ENCODE data around the gene CACNA2D4.

CACNA2D4 gene

GRCh38 chr12:1808798-1809480, 109.5 kb downstream of the CACNA2D4 start:
- no peak overlapping the region for H3K4me3 ChIP-seq (replicated peaks; ENCODE audit: low read depth, low read length)
- no peak for DNase-seq (ENCODE audit: extremely low read depth, insufficient read length)
- H3K27me3 ChIP-seq (replicated peaks; ENCODE audit: control insufficient read depth, insufficient read depth, low read length) = no peaks in the 10 kb centered on the region
- no peak for TF ChIP-seq CTCF (IDR thresholded peaks at IDR 0.05; ENCODE audit: insufficient read depth, low read length, poor library complexity, severe bottlenecking)
- H3K36me3 ChIP-seq (ENCODE audit: control insufficient read depth, insufficient read depth, low read length) = no peaks in the 10 kb centered on the region

GRCh38 chr12:1808036-1808797, 110.2 kb downstream of the CACNA2D4 start:
- H3K27me3 ChIP-seq (replicated peaks; ENCODE audit: control insufficient read depth, insufficient read depth, low read length) = no peaks in the 10 kb centered on the region
- no peak overlapping the region for H3K4me3 ChIP-seq (replicated peaks; ENCODE audit: low read depth, low read length)
- no peak for TF ChIP-seq CTCF (IDR thresholded peaks at IDR 0.05; ENCODE audit: insufficient read depth, low read length, poor library complexity, severe bottlenecking)
- no peaks in the 10 kb centered on the region for H3K36me3 ChIP-seq (ENCODE audit: control insufficient read depth, insufficient read depth, low read length)
- no peak for DNase-seq (ENCODE audit: extremely low read depth, insufficient read length)

DNA sequence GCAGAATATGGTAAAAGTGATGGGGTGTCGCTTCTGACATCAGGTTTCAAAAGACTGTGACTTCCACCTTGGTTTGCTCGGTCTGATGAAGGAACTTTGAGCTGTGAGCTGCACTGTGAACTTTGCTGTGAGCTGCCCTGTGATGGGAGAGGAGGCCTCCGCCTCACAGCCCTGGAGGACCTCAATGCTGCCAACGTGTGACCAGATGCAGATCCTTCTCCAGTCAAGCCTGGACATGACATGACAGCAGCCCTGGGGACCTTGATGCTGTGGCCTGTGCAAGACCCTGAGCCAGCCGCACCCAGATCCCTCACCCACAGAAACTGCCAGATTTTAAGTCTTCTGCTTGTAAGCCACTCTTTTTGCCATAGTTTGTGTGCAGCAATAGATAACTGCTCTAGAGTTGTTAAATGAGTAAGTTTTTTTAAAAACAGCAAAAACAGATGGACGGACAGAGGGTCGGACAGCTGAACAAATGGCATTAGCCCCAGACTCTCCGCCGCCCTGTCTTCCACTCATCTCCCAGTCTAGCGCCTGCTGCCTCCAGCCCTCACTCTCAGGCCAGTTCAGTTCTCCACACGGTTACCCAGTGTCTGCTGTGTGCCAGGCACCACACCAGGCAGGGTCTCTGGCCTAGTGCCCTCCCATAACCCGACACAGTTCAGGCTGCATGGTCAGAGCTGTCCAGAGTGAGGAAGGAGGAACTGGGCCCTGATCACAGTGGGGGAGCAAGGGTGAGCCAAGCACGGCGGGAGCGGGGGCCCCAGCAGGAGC, 111.2 kb downstream of the CACNA2D4 start:
- H3K27me3 ChIP-seq (replicated peaks; ENCODE audit: control insufficient read depth, insufficient read depth, low read length) = no peaks in the 10 kb centered on the region
- no peak for DNase-seq (ENCODE audit: extremely low read depth, insufficient read length)
- no peak for TF ChIP-seq CTCF (IDR thresholded peaks at IDR 0.05; ENCODE audit: insufficient read depth, low read length, poor library complexity, severe bottlenecking)
- H3K36me3 ChIP-seq (ENCODE audit: control insufficient read depth, insufficient read depth, low read length) = no peaks in the 10 kb centered on the region
- no peak overlapping the region for H3K4me3 ChIP-seq (replicated peaks; ENCODE audit: low read depth, low read length)

DNA sequence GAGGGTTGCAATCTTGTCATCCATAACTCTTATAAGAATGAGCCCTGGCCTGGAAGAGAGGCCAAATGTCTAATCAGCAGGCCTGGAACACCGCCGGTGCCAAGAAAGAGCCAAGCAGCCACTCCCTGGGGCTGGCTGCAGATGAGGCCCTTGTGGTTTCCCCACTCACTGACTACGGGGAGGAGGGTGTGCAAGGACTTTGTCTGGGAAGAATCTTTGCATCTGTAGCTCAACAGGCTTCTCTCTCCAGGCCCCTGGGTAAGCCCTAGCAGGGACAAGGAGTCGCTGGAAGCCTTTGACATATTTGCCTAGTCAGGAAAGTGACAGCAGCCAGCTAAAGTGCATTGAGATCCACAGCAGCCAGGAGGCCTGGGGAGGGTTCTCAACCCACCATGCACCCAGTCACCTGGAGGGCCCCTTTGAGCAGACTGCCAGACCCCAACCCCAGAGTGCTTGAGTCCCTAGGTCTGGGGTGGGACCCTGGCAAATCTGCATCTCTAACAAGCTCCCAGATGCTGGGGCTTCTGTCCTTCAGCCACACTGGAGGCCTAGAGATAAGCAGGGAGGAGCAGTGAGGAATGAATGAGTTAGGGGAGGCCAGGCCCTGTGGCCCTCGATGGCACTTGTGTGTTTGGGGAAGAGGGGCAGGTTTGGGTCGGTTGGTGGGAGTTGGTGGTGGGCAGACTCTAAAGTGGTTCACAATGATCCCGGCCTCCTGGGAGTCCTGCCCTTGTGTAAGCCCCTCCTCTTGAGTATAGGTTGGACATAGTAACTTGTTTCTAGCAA, 112.0 kb downstream of the CACNA2D4 start:
- no peak for DNase-seq (ENCODE audit: extremely low read depth, insufficient read length)
- Histone ChIP-seq H3K27me3 (replicated peaks; ENCODE audit: control insufficient read depth, insufficient read depth, low read length) (no peaks in the 10 kb centered on the region), H3K4me3 (replicated peaks; ENCODE audit: low read depth, low read length) (no peak overlapping the region), H3K36me3 (ENCODE audit: control insufficient read depth, insufficient read depth, low read length) (no peaks in the 10 kb centered on the region)
- TF ChIP-seq CTCF (IDR thresholded peaks at IDR 0.05; ENCODE audit: insufficient read depth, low read length, poor library complexity, severe bottlenecking) = no peak

DNA sequence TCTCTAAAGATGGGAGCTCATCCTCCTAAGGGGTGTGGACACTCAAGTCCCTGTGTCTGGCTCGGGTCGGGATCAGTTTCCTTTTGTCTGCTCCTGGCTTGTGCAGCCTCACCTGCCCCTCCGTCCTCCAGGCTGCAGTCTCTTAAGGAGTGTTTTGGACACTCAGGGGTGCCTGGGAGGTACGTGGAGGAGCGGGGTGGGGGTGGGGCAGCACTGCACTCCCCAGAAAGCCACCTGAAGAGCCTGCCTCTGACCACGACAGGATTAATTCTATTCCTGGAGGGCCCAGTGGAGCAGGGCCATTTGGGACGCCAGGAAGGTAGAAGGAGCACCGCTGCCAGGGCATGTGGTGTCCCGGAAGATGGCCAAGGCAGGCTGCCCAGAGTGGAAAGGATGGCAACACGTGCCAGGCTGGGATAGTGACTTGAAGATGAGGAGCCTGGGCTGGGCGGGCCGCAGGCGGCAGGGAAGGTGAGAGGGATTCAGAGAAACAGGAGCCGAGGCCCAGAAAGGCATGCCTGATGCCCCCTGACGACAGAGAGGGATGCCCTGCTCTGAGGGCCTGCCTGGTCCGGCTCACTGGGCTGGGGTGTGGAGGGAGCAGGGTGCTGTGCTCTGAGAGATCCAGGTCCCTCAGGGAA, 112.9 kb downstream of the CACNA2D4 start:
- TF ChIP-seq CTCF (IDR thresholded peaks at IDR 0.05; ENCODE audit: insufficient read depth, low read length, poor library complexity, severe bottlenecking) = no peak
- Histone ChIP-seq H3K27me3 (replicated peaks; ENCODE audit: control insufficient read depth, insufficient read depth, low read length) (no peaks in the 10 kb centered on the region), H3K36me3 (ENCODE audit: control insufficient read depth, insufficient read depth, low read length) (no peaks in the 10 kb centered on the region), H3K4me3 (replicated peaks; ENCODE audit: low read depth, low read length) (no peak overlapping the region)
- no peak for DNase-seq (ENCODE audit: extremely low read depth, insufficient read length)
